ENCODE measurements around the gene SLC39A6. TPM values are rescaled to one million over a fixed set of nuclear protein-coding genes. Genes with fewer than 3 reads are reported as not detected.

The SLC39A6 gene
- total and polyA plus RNA-seq, 11 donors: 2.4 to 28.8 (median 15.2) TPM

- DNase-seq: no peak
- intact Hi-C loops (cut with DNase I): no loop called here
- peaks cover 0 to 18% (median 0%) of the 10 kb centered on the region in 12 donors for H3K9me3 ChIP-seq
- peaks cover 0 to 24% (median 5%) of the 10 kb centered on the region in 9 donors for H3K36me3 ChIP-seq
- no peaks in the 10 kb centered on the region for H3K4me1 ChIP-seq
- no peaks in the 10 kb centered on the region for H3K27me3 ChIP-seq
- 87 to 94% (median 91%) methylated on average over 2 of the region's 2 CpGs for WGBS, 4 donors
- TF ChIP-seq POLR2A (IDR thresholded peaks at IDR 0.05) (no peak), CTCF (IDR thresholded peaks at IDR 0.05) (no peak)
- no peak overlapping the region for H3K4me3 ChIP-seq
- no peak for ATAC-seq
- no peak overlapping the region for H3K27ac ChIP-seq
Observed at GRCh38 chr18:36104749-36105148, 24.4 kb downstream of the SLC39A6 start.

- intact Hi-C loops (cut with DNase I): no loop called here
- ATAC-seq (no peak), DNase-seq (no peak)
- WGBS, 4 donors: 89 to 95% (median 93%) methylated on average over 7 of the region's 7 CpGs
- Histone ChIP-seq H3K4me1 (no peaks in the 10 kb centered on the region), H3K27me3 (no peaks in the 10 kb centered on the region), H3K36me3 (no peaks in the 10 kb centered on the region), H3K9me3 (peaks cover 0 to 18% (median 0%) of the 10 kb centered on the region in 12 donors), H3K27ac (no peak overlapping the region), H3K4me3 (no peak overlapping the region)
- no peak for TF ChIP-seq CTCF (IDR thresholded peaks at IDR 0.05)
- TF ChIP-seq POLR2A (IDR thresholded peaks at IDR 0.05): no peak
Observed at GRCh38 chr18:36101943-36102342, 27.2 kb downstream of the SLC39A6 start.

GRCh38 chr18:36099311-36099710, 29.8 kb downstream of the SLC39A6 start:
- H3K9me3 ChIP-seq: peaks cover 0 to 18% (median 0%) of the 10 kb centered on the region in 12 donors
- H3K27me3 ChIP-seq: peaks cover 0 to 5% (median 0%) of the 10 kb centered on the region in 9 donors
- H3K4me3 ChIP-seq: no peak overlapping the region
- no peaks in the 10 kb centered on the region for H3K36me3 ChIP-seq
- DNase-seq (no peak), ATAC-seq (no peak)
- TF ChIP-seq CTCF (IDR thresholded peaks at IDR 0.05) (no peak), POLR2A (IDR thresholded peaks at IDR 0.05) (no peak)
- H3K27ac ChIP-seq: no peak overlapping the region
- no peaks in the 10 kb centered on the region for H3K4me1 ChIP-seq
- intact Hi-C loops (cut with DNase I): loop anchor here in 7 of 10 donors (5.0 to 10.0 kb wide), 4 partner anchors 85 to 705 kb away; no protein-coding TSS in a partner anchor

GRCh38 chr18:36096955-36097354, 32.2 kb downstream of the SLC39A6 start:
- ATAC-seq: no peak
- intact Hi-C loops (cut with DNase I): loop anchor here in 9 of 10 donors (1.0 to 10.0 kb wide), 6 partner anchors 82 to 708 kb away; no protein-coding TSS in a partner anchor
- Histone ChIP-seq H3K9me3 (peaks cover 0 to 4% (median 0%) of the 10 kb centered on the region in 12 donors), H3K4me3 (no peak overlapping the region), H3K36me3 (no peaks in the 10 kb centered on the region), H3K27ac (no peak overlapping the region), H3K4me1 (no peaks in the 10 kb centered on the region), H3K27me3 (peaks cover 0 to 5% (median 0%) of the 10 kb centered on the region in 9 donors)
- no peak for DNase-seq
- TF ChIP-seq POLR2A (IDR thresholded peaks at IDR 0.05): no peak
- no peak for TF ChIP-seq CTCF (IDR thresholded peaks at IDR 0.05)

All from heart left ventricle (tissue), 16 donors.